Measurements from ENCODE around the gene L3MBTL4.

Gene L3MBTL4

GRCh38 chr18:6251084-6251483, 163.6 kb downstream of the L3MBTL4 start:
- DNase-seq (ENCODE audit: extremely low read depth, low read depth) = no peak

GRCh38 chr18:6249788-6250187, 164.9 kb downstream of the L3MBTL4 start:
- TF ChIP-seq CTCF (IDR thresholded peaks at IDR 0.05; ENCODE audit: low read depth, low read length, missing control alignments) = no peak
- DNase-seq (ENCODE audit: extremely low read depth, low read depth) = no peak
- no peak overlapping the region for H3K4me3 ChIP-seq (replicated peaks; ENCODE audit: low read depth, low read length)

More at GRCh38 chr18:6251084-6251483, 163.6 kb downstream of the L3MBTL4 start:
- TF ChIP-seq CTCF (IDR thresholded peaks at IDR 0.05; ENCODE audit: low read depth, low read length, missing control alignments) = no peak
- H3K4me3 ChIP-seq (replicated peaks; ENCODE audit: low read depth, low read length) = no peak overlapping the region

GRCh38 chr18:6249170-6249569, 165.5 kb downstream of the L3MBTL4 start:
- TF ChIP-seq CTCF (IDR thresholded peaks at IDR 0.05; ENCODE audit: low read depth, low read length, missing control alignments) = no peak
- no peak for DNase-seq (ENCODE audit: extremely low read depth, low read depth)
- no peak overlapping the region for H3K4me3 ChIP-seq (replicated peaks; ENCODE audit: low read depth, low read length)

- TF ChIP-seq CTCF (IDR thresholded peaks at IDR 0.05; ENCODE audit: low read depth, low read length, missing control alignments) = no peak
- H3K4me3 ChIP-seq (replicated peaks; ENCODE audit: low read depth, low read length) = no peak overlapping the region
- no peak for DNase-seq (ENCODE audit: extremely low read depth, low read depth)
These were observed 166.7 kb downstream of the L3MBTL4 start for GRCh38 chr18:6248017-6248416.

GRCh38 chr18:6242004-6242403, 172.7 kb downstream of the L3MBTL4 start:
- H3K4me3 ChIP-seq (replicated peaks; ENCODE audit: low read depth, low read length) = no peak overlapping the region
- TF ChIP-seq CTCF (IDR thresholded peaks at IDR 0.05; ENCODE audit: low read depth, low read length, missing control alignments) = no peak
- no peak for DNase-seq (ENCODE audit: extremely low read depth, low read depth)

- no peak overlapping the region for H3K4me3 ChIP-seq (replicated peaks; ENCODE audit: low read depth, low read length)
- no peak for DNase-seq (ENCODE audit: extremely low read depth, low read depth)
- no peak for TF ChIP-seq CTCF (IDR thresholded peaks at IDR 0.05; ENCODE audit: low read depth, low read length, missing control alignments)
These were observed 175.0 kb downstream of the L3MBTL4 start for GRCh38 chr18:6239716-6240115.

GRCh38 chr18:6236258-6236657, 178.5 kb downstream of the L3MBTL4 start:
- TF ChIP-seq CTCF (IDR thresholded peaks at IDR 0.05; ENCODE audit: low read depth, low read length, missing control alignments) = no peak
- no peak for DNase-seq (ENCODE audit: extremely low read depth, low read depth)
- no peak overlapping the region for H3K4me3 ChIP-seq (replicated peaks; ENCODE audit: low read depth, low read length)
